Measurements from ENCODE around the gene EBF3. TPM values are rescaled to one million over a fixed set of nuclear protein-coding genes. Genes with fewer than 3 reads are reported as not detected.

Gene EBF3
- total RNA-seq, 1 experiment from 2014 or later, result 56.2 TPM

GRCh38 chr10:129841590-129841989, 122.5 kb downstream of the EBF3 start:
- ChIA-PET CTCF (no interaction called here), POLR2A (ENCODE audit: low non-redundant PET) (no interaction called here)
- TF ChIP-seq EZH2 (IDR thresholded peaks at IDR 0.05; ENCODE audit: borderline replicate concordance, low read depth, low read length, poor library complexity, severe bottlenecking), result no peak
- no peak for TF ChIP-seq CTCF (conservative IDR thresholded peaks at IDR 0.05; ENCODE audit: low read depth, low read length)
- H3K27ac ChIP-seq (ENCODE audit: low read depth, low read length, poor library complexity, severe bottlenecking), result no peak overlapping the region
- no peak for DNase-seq (ENCODE audit: low spot score)
- peaks cover 9% of the 10 kb centered on the region for H3K4me1 ChIP-seq (ENCODE audit: insufficient read depth, low read length, poor library complexity, severe bottlenecking)
- no peaks in the 10 kb centered on the region for H3K27me3 ChIP-seq (replicated peaks; ENCODE audit: insufficient read depth, low read depth, low read length, poor library complexity)
- H3K4me3 ChIP-seq (ENCODE audit: low read depth, low read length, poor library complexity, severe bottlenecking), result no peak overlapping the region
- H3K36me3 ChIP-seq (ENCODE audit: insufficient read depth, low read length, poor library complexity, severe bottlenecking), result peaks cover 77% of the 10 kb centered on the region
- intact Hi-C loops (cut with micrococcal nuclease; ENCODE audit: unreplicated experiment), result no loop called here
- no peaks in the 10 kb centered on the region for H3K9me3 ChIP-seq (ENCODE audit: low read depth, low read length, poor library complexity, severe bottlenecking)
- no TSS peak for BruUV-seq (replicated peaks)

- peaks cover 8% of the 10 kb centered on the region for H3K4me1 ChIP-seq (ENCODE audit: insufficient read depth, low read length, poor library complexity, severe bottlenecking)
- no peaks in the 10 kb centered on the region for H3K9me3 ChIP-seq (ENCODE audit: low read depth, low read length, poor library complexity, severe bottlenecking)
- TF ChIP-seq EZH2 (IDR thresholded peaks at IDR 0.05; ENCODE audit: borderline replicate concordance, low read depth, low read length, poor library complexity, severe bottlenecking), result no peak
- TF ChIP-seq CTCF (conservative IDR thresholded peaks at IDR 0.05; ENCODE audit: low read depth, low read length), result no peak
- CTCF ChIA-PET, result no interaction called here
- peaks cover 73% of the 10 kb centered on the region for H3K36me3 ChIP-seq (ENCODE audit: insufficient read depth, low read length, poor library complexity, severe bottlenecking)
- no peak overlapping the region for H3K27ac ChIP-seq (ENCODE audit: low read depth, low read length, poor library complexity, severe bottlenecking)
- DNase-seq (ENCODE audit: low spot score), result no peak
- no peaks in the 10 kb centered on the region for H3K27me3 ChIP-seq (replicated peaks; ENCODE audit: insufficient read depth, low read depth, low read length, poor library complexity)
- H3K4me3 ChIP-seq (ENCODE audit: low read depth, low read length, poor library complexity, severe bottlenecking), result no peak overlapping the region
- no TSS peak for BruUV-seq (replicated peaks)
- intact Hi-C loops (cut with micrococcal nuclease; ENCODE audit: unreplicated experiment), result no loop called here
- POLR2A ChIA-PET (ENCODE audit: low non-redundant PET), result no interaction called here
Measured at GRCh38 chr10:129841071-129841470, 123.0 kb downstream of the EBF3 start.

GRCh38 chr10:129840196-129840590, 123.9 kb downstream of the EBF3 start:
- H3K36me3 ChIP-seq (ENCODE audit: insufficient read depth, low read length, poor library complexity, severe bottlenecking), result peaks cover 78% of the 10 kb centered on the region
- intact Hi-C loops (cut with micrococcal nuclease; ENCODE audit: unreplicated experiment), result no loop called here
- no peak overlapping the region for H3K27ac ChIP-seq (ENCODE audit: low read depth, low read length, poor library complexity, severe bottlenecking)
- no peaks in the 10 kb centered on the region for H3K9me3 ChIP-seq (ENCODE audit: low read depth, low read length, poor library complexity, severe bottlenecking)
- TF ChIP-seq EZH2 (IDR thresholded peaks at IDR 0.05; ENCODE audit: borderline replicate concordance, low read depth, low read length, poor library complexity, severe bottlenecking) (no peak), CTCF (conservative IDR thresholded peaks at IDR 0.05; ENCODE audit: low read depth, low read length) (no peak)
- no peak overlapping the region for H3K4me3 ChIP-seq (ENCODE audit: low read depth, low read length, poor library complexity, severe bottlenecking)
- BruUV-seq (replicated peaks), result no TSS peak
- ChIA-PET CTCF (no interaction called here), POLR2A (ENCODE audit: low non-redundant PET) (no interaction called here)
- no peaks in the 10 kb centered on the region for H3K4me1 ChIP-seq (ENCODE audit: insufficient read depth, low read length, poor library complexity, severe bottlenecking)
- no peaks in the 10 kb centered on the region for H3K27me3 ChIP-seq (replicated peaks; ENCODE audit: insufficient read depth, low read depth, low read length, poor library complexity)
- DNase-seq (ENCODE audit: low spot score), result no peak

Data from A673 (cell line).